ENCODE results near the gene CTTN. TPM values are rescaled to one million over a fixed set of nuclear protein-coding genes. Genes with fewer than 3 reads are reported as not detected.

CTTN gene
- total and polyA plus RNA-seq, 9 of the 15 experiments (the other 6 are each of a cell fraction or from before 2014, with no cell fraction given): 9.9 to 158 (median 99.7) TPM

DNA sequence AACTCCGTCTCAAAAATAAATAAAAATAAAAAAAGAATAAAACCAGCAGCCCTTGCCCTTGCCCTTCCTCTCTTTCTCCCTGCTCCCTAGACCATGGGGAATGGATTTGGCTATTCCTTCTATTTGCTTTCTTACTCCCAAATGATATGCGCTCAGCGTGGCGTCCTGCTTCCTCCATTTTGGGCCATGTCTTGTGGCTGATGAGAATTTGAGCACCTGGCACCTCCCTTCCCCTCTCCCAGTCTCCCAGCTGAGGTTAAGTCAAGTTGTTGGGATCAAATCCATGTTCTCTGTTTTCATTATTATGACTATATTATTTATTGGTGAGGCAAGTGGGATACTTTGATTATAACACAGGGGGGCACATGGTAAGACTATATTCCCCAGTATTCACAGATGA, 10.8 kb upstream of the CTTN start:
- BruUV-seq (replicated peaks): no TSS peak
- DNase-seq (ENCODE audit: extremely low read depth in 1 of 4, low spot score in 3 of 4) (no peak), FAIRE-seq (no peak), ATAC-seq (no peak)
- H3K4me1 ChIP-seq (replicated peaks in 1 of 2; ENCODE audit: control insufficient read depth in 2 of 2, insufficient read depth in 2 of 2, low read length in 2 of 2): peaks cover 2 to 12% of the 10 kb centered on the region in 2 experiments; a peak in 4 of 5 replicates
- no peaks in the 10 kb centered on the region for H4K20me1 ChIP-seq (replicated peaks; ENCODE audit: control insufficient read depth, insufficient read depth, low read length)
- ChIA-PET POLR2A (no interaction called here), CTCF (ENCODE audit: low intra/inter-chr PET ratio) (no interaction called here)
- no peaks in the 10 kb centered on the region for H3K9me1 ChIP-seq (ENCODE audit: control insufficient read depth, insufficient read depth, low read length)
- H3K27ac ChIP-seq (ENCODE audit: extremely low read depth, low read depth, low read length): no peak overlapping the region
- peaks cover 36% of the 10 kb centered on the region for H3K79me2 ChIP-seq (ENCODE audit: control insufficient read depth, insufficient read depth, low read length)
- H3K9ac ChIP-seq (ENCODE audit: insufficient read depth in 1 of 2, low read depth in 2 of 2, low read length in 2 of 2): no peak overlapping the region
- no peak overlapping the region for H3K4me3 ChIP-seq
- no peak overlapping the region for H3K4me2 ChIP-seq (ENCODE audit: insufficient read depth, low read length)
- intact Hi-C loops (cut with micrococcal nuclease): no loop called here
- 93% methylated on average over 4 of the region's 4 CpGs for WGBS (ENCODE audit: insufficient coverage, low coverage, missing lambda C conversion rate)
- H3K9me3 ChIP-seq (replicated peaks; ENCODE audit: control insufficient read depth, insufficient read depth, low read depth, low read length): no peaks in the 10 kb centered on the region
- in situ Hi-C loops (cut with MboI): no loop called here
- no peak overlapping the region for H2AFZ ChIP-seq (ENCODE audit: low read depth, low read length)
- peaks cover 66% of the 10 kb centered on the region for H3K36me3 ChIP-seq (ENCODE audit: control insufficient read depth, insufficient read depth, low read length)
- no peaks in the 10 kb centered on the region for H3K27me3 ChIP-seq (ENCODE audit: control insufficient read depth in 2 of 2, insufficient read depth in 2 of 2, low read length in 2 of 2)
- TF ChIP-seq ILK (tag; IDR thresholded peaks at IDR 0.05; ENCODE audit: borderline replicate concordance, low read depth): no peak
- TF ChIP-seq ZNF165 (CRISPR knock-in tag; IDR thresholded peaks at IDR 0.05; ENCODE audit: borderline replicate concordance): no peak
- no peak for TF ChIP-seq ZNF707 (CRISPR knock-in tag; conservative IDR thresholded peaks at IDR 0.05)
- no peak for TF ChIP-seq HDAC3 (IDR thresholded peaks at IDR 0.05; ENCODE audit: borderline replicate concordance, partially characterized antibody)
- no peak for TF ChIP-seq TGIF2 (CRISPR knock-in tag; IDR thresholded peaks at IDR 0.05)
- TF ChIP-seq ZBTB7A (IDR thresholded peaks at IDR 0.05; ENCODE audit: borderline replicate concordance, control insufficient read depth, low read depth, low read length): no peak
- TF ChIP-seq PHB2 (IDR thresholded peaks at IDR 0.05; ENCODE audit: low read depth): no peak
- no peak for TF ChIP-seq TCF7L2 (IDR thresholded peaks at IDR 0.05; ENCODE audit: low read depth, low read length)
- TF ChIP-seq PML (IDR thresholded peaks at IDR 0.05; ENCODE audit: low read length): no peak
- TF ChIP-seq SRSF3 (IDR thresholded peaks at IDR 0.05; ENCODE audit: insufficient read depth, low read length): no peak
- TF ChIP-seq, protein P1, sequence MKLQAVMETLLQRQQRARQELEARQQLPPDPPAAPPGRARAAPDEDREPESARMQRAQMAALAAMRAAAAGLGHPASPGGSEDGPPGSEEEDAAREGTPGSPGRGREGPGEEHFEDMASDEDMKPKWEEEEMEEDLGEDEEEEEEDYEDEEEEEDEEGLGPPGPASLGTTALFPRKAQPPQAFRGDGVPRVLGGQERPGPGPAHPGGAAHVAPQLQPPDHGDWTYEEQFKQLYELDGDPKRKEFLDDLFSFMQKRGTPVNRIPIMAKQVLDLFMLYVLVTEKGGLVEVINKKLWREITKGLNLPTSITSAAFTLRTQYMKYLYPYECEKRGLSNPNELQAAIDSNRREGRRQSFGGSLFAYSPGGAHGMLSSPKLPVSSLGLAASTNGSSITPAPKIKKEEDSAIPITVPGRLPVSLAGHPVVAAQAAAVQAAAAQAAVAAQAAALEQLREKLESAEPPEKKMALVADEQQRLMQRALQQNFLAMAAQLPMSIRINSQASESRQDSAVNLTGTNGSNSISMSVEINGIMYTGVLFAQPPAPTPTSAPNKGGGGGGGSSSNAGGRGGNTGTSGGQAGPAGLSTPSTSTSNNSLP (IDR thresholded peaks at IDR 0.05; ENCODE audit: borderline replicate concordance, low read depth, low read length): no peak
- TF ChIP-seq XRCC3 (IDR thresholded peaks at IDR 0.05): no peak
- TF ChIP-seq HMGN3 (IDR thresholded peaks at IDR 0.05; ENCODE audit: borderline replicate concordance, extremely low read depth, insufficient read length, low read depth, low read length): no peak
- TF ChIP-seq ARID2 (IDR thresholded peaks at IDR 0.05): no peak
- no peak for TF ChIP-seq KDM4B (IDR thresholded peaks at IDR 0.05; ENCODE audit: borderline replicate concordance in 2 of 2, low read depth in 1 of 2)
- TF ChIP-seq, protein P2, sequence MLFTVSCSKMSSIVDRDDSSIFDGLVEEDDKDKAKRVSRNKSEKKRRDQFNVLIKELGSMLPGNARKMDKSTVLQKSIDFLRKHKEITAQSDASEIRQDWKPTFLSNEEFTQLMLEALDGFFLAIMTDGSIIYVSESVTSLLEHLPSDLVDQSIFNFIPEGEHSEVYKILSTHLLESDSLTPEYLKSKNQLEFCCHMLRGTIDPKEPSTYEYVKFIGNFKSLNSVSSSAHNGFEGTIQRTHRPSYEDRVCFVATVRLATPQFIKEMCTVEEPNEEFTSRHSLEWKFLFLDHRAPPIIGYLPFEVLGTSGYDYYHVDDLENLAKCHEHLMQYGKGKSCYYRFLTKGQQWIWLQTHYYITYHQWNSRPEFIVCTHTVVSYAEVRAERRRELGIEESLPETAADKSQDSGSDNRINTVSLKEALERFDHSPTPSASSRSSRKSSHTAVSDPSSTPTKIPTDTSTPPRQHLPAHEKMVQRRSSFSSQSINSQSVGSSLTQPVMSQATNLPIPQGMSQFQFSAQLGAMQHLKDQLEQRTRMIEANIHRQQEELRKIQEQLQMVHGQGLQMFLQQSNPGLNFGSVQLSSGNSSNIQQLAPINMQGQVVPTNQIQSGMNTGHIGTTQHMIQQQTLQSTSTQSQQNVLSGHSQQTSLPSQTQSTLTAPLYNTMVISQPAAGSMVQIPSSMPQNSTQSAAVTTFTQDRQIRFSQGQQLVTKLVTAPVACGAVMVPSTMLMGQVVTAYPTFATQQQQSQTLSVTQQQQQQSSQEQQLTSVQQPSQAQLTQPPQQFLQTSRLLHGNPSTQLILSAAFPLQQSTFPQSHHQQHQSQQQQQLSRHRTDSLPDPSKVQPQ (CRISPR knock-in tag; IDR thresholded peaks at IDR 0.05; ENCODE audit: borderline replicate concordance): no peak
- TF ChIP-seq CSDE1 (IDR thresholded peaks at IDR 0.05): no peak
- no peak for TF ChIP-seq SRSF7 (optimal IDR thresholded peaks at IDR 0.05; ENCODE audit: low read depth, low read length)

All from K562 (cell line).